Parathyroid adenoma (tissue), 2 donors: ENCODE results near the gene TBX21.

Experiments
- H2AFZ ChIP-seq: fragments of 300-600 bp; sonication (generic); one replicate; pipeline ENCODE4 v1.7.0; 2017; ENCODE audit warnings: antibody characterized with exemption, mild to moderate bottlenecking
- H3K27ac ChIP-seq: fragments of 300-600 bp; sonication (generic); one replicate; pipeline ENCODE4 v1.7.0; 2017
- H3K27me3 ChIP-seq: fragments of 300-600 bp; sonication (generic); one replicate; pipeline ENCODE4 v1.7.0; 2017; ENCODE audit warnings: low read length; ENCODE audit not compliant: control insufficient read depth, insufficient read depth
- H3K36me3 ChIP-seq: fragments of 300-600 bp; sonication (generic); one replicate; pipeline ENCODE4 v1.7.0; 2017; ENCODE audit warnings: low read length; ENCODE audit not compliant: control insufficient read depth, insufficient read depth
- H3K4me1 ChIP-seq: fragments of 300-600 bp; sonication (generic); one replicate; pipeline ENCODE4 v1.7.0; 2017; ENCODE audit warnings: control low read depth
- H3K4me2 ChIP-seq: fragments of 300-600 bp; sonication (generic); one replicate; pipeline ENCODE4 v1.7.0; 2017; ENCODE audit warnings: low read length
- H3K4me3 ChIP-seq: fragments of 300-600 bp; sonication (generic); one replicate; pipeline ENCODE4 v1.7.0; 2017; ENCODE audit warnings: low read depth, low read length
- H3K79me2 ChIP-seq: fragments of 300-600 bp; sonication (generic); one replicate; pipeline ENCODE4 v1.7.0; 2017; ENCODE audit warnings: control low read depth
- H3K9ac ChIP-seq: fragments of 300-600 bp; sonication (generic); one replicate; pipeline ENCODE4 v1.7.0; 2017; ENCODE audit warnings: mild to moderate bottlenecking
- H3K9me3 ChIP-seq: fragments of 300-600 bp; sonication (generic); one replicate; pipeline ENCODE4 v1.7.0; 2017; ENCODE audit warnings: low read length; ENCODE audit not compliant: control insufficient read depth
- TF ChIP-seq, protein P1 (sequence below): fragments of 300-600 bp; sonication (generic); IDR thresholded peaks from one replicate; pipeline ENCODE4 v1.7.0; 2017; ENCODE audit warnings: antibody characterized with exemption, mild to moderate bottlenecking
- donor health status: primary hyperparathyroidism.

TBX21 gene

DNA sequence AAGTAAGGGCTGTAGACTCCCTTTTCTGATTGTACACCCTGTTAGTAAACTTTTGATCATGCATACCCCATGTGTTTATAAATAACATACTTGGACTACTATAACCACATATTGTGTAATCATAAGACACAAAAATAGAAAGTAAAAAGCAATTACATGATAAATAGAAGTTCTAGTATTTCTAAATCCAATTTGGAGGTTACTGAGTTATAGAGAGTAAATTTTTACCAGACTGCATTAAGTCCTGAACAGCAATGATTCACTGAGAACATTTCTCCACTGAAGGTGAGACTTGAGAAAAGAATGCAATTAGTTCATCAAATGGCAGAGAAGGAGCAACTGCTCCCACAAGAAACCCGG lies 46.8 kb upstream of the TBX21 start:
- TF ChIP-seq, protein P1, sequence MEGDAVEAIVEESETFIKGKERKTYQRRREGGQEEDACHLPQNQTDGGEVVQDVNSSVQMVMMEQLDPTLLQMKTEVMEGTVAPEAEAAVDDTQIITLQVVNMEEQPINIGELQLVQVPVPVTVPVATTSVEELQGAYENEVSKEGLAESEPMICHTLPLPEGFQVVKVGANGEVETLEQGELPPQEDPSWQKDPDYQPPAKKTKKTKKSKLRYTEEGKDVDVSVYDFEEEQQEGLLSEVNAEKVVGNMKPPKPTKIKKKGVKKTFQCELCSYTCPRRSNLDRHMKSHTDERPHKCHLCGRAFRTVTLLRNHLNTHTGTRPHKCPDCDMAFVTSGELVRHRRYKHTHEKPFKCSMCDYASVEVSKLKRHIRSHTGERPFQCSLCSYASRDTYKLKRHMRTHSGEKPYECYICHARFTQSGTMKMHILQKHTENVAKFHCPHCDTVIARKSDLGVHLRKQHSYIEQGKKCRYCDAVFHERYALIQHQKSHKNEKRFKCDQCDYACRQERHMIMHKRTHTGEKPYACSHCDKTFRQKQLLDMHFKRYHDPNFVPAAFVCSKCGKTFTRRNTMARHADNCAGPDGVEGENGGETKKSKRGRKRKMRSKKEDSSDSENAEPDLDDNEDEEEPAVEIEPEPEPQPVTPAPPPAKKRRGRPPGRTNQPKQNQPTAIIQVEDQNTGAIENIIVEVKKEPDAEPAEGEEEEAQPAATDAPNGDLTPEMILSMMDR = no peak
- Histone ChIP-seq H3K27ac (no peak overlapping the region), H3K27me3 (no peaks in the 10 kb centered on the region), H3K4me3 (no peak overlapping the region), H3K4me1 (peaks cover 2% of the 10 kb centered on the region), H3K4me2 (no peak overlapping the region), H3K36me3 (no peaks in the 10 kb centered on the region), H3K79me2 (no peaks in the 10 kb centered on the region), H2AFZ (no peak overlapping the region), H3K9me3 (no peaks in the 10 kb centered on the region), H3K9ac (no peak overlapping the region)

DNA sequence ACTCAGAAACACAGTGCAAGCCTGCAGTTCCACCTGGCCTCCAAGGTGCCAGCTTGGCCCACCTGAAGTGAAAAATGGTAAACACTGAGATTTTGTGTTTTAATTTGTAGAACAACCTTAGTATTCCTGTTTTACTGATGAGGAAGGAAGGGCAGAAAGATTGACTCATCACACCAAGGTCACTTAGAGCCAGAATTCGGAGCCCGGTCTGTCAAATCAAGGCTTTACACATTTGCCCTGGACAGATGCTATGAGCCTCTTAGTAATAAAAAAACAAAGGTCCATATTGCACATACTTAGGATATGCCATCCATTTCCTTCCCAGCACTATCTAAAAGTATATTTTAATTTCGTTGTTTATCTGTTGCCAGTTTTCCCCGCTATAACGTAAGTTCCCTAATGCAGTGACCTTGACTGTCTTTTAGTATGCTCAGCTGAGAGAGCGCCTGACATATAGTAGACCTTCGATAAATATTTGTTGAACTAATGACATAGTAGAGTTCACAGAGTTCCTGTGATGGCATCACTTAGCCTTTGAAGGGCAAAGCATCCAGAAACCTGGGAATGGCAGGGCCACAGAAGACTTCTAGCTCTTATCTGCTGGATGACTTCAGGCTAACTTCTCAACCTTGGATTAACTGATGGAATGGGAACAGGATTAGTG lies 46.2 kb upstream of the TBX21 start:
- Histone ChIP-seq H3K4me3 (no peak overlapping the region), H2AFZ (no peak overlapping the region), H3K9me3 (no peaks in the 10 kb centered on the region), H3K27ac (no peak overlapping the region), H3K9ac (no peak overlapping the region), H3K27me3 (no peaks in the 10 kb centered on the region), H3K4me2 (no peak overlapping the region), H3K4me1 (peaks cover 2% of the 10 kb centered on the region), H3K36me3 (no peaks in the 10 kb centered on the region), H3K79me2 (no peaks in the 10 kb centered on the region)
- TF ChIP-seq, protein P1 = no peak

DNA sequence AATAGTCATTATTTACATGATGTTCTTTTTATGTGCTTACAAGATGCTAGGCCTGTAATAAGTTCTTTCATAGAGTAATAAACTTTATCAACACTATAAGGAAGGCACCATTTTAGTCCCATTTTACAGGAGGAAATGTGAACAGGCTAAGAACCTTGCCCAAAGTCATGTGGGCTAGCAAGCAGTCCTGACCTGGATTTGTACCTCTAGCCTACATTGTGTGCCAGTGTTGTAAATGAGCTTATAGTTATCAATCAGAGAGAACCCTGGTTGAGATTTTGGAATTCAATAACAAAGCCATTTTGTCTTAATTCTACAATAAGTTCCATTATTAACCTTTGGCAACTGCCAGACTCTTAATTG lies 45.7 kb upstream of the TBX21 start:
- H3K36me3 ChIP-seq = no peaks in the 10 kb centered on the region
- H3K9ac ChIP-seq = no peak overlapping the region
- H3K27ac ChIP-seq = no peak overlapping the region
- no peak overlapping the region for H2AFZ ChIP-seq
- H3K4me2 ChIP-seq = no peak overlapping the region
- H3K9me3 ChIP-seq = no peaks in the 10 kb centered on the region
- peaks cover 2% of the 10 kb centered on the region for H3K4me1 ChIP-seq
- H3K4me3 ChIP-seq = no peak overlapping the region
- H3K27me3 ChIP-seq = no peaks in the 10 kb centered on the region
- TF ChIP-seq, protein P1 = no peak
- peaks cover 3% of the 10 kb centered on the region for H3K79me2 ChIP-seq

DNA sequence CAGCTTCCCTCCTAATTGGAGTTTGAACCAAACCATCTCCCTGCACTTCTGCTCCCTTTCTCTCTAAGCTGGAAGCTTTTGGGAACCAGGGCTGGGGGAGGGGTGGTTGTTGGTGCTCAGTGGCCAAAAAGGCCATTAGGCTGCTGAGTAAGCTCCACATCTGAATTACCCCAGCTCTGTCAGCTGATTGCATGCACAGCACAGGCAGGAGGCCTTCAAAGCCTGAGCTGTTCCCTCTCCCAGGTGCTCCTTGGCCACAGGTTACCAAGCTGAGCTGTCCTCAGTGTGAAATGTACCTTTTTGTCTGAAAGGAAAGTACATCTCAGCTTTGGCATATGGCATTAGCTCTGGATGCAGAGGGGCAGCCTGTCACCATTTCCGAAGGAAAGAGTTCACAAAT lies 45.3 kb upstream of the TBX21 start:
- Histone ChIP-seq H3K27ac (no peak overlapping the region), H2AFZ (no peak overlapping the region), H3K9ac (no peak overlapping the region), H3K79me2 (peaks cover 3% of the 10 kb centered on the region), H3K4me1 (peaks cover 2% of the 10 kb centered on the region), H3K27me3 (no peaks in the 10 kb centered on the region), H3K4me2 (no peak overlapping the region), H3K36me3 (no peaks in the 10 kb centered on the region), H3K9me3 (no peaks in the 10 kb centered on the region), H3K4me3 (no peak overlapping the region)
- TF ChIP-seq, protein P1 = no peak

DNA sequence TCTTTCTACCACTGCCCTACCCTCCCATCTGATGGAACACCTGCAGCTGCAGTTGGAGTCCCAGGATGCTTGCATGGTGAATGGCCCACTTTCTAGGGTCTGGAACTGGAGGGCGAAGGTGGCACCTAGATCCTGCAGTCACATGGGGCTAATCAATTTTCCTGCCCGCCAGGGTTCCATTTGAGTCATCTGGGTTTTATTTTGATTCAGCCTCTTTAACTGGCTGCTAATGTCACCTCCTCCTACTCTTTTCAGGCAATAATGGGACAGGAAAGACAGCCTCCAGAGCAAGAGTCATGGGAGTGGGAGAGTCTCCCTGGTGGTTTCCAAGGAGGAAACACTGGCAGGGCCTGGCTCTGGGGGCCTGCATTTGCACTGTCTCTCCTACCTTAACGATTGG lies 42.9 kb upstream of the TBX21 start:
- peaks cover 3% of the 10 kb centered on the region for H3K79me2 ChIP-seq
- no peaks in the 10 kb centered on the region for H3K27me3 ChIP-seq
- no peak overlapping the region for H3K27ac ChIP-seq
- H2AFZ ChIP-seq = no peak overlapping the region
- H3K4me1 ChIP-seq = peaks cover 9% of the 10 kb centered on the region
- no peak overlapping the region for H3K4me2 ChIP-seq
- no peak overlapping the region for H3K9ac ChIP-seq
- no peak overlapping the region for H3K4me3 ChIP-seq
- H3K9me3 ChIP-seq = no peaks in the 10 kb centered on the region
- H3K36me3 ChIP-seq = no peaks in the 10 kb centered on the region
- TF ChIP-seq, protein P1 = no peak
